Parathyroid adenoma (tissue), 2 donors: ENCODE results near the gene SURF2.

Experiments
- H2AFZ ChIP-seq: fragments of 300-600 bp; sonication (generic); one replicate; pipeline ENCODE4 v1.7.0; 2017; ENCODE audit warnings: antibody characterized with exemption, mild to moderate bottlenecking
- H3K27ac ChIP-seq: fragments of 300-600 bp; sonication (generic); one replicate; pipeline ENCODE4 v1.7.0; 2017
- H3K27me3 ChIP-seq: fragments of 300-600 bp; sonication (generic); one replicate; pipeline ENCODE4 v1.7.0; 2017; ENCODE audit warnings: low read length; ENCODE audit not compliant: control insufficient read depth, insufficient read depth
- H3K36me3 ChIP-seq: fragments of 300-600 bp; sonication (generic); one replicate; pipeline ENCODE4 v1.7.0; 2017; ENCODE audit warnings: low read length; ENCODE audit not compliant: control insufficient read depth, insufficient read depth
- H3K4me1 ChIP-seq: fragments of 300-600 bp; sonication (generic); one replicate; pipeline ENCODE4 v1.7.0; 2017; ENCODE audit warnings: control low read depth
- H3K4me2 ChIP-seq: fragments of 300-600 bp; sonication (generic); one replicate; pipeline ENCODE4 v1.7.0; 2017; ENCODE audit warnings: low read length
- H3K4me3 ChIP-seq: fragments of 300-600 bp; sonication (generic); one replicate; pipeline ENCODE4 v1.7.0; 2017; ENCODE audit warnings: low read depth, low read length
- H3K79me2 ChIP-seq: fragments of 300-600 bp; sonication (generic); one replicate; pipeline ENCODE4 v1.7.0; 2017; ENCODE audit warnings: control low read depth
- H3K9ac ChIP-seq: fragments of 300-600 bp; sonication (generic); one replicate; pipeline ENCODE4 v1.7.0; 2017; ENCODE audit warnings: mild to moderate bottlenecking
- H3K9me3 ChIP-seq: fragments of 300-600 bp; sonication (generic); one replicate; pipeline ENCODE4 v1.7.0; 2017; ENCODE audit warnings: low read length; ENCODE audit not compliant: control insufficient read depth
- TF ChIP-seq, protein P1 (sequence below): fragments of 300-600 bp; sonication (generic); IDR thresholded peaks from one replicate; pipeline ENCODE4 v1.7.0; 2017; ENCODE audit warnings: antibody characterized with exemption, mild to moderate bottlenecking
- donor health status: primary hyperparathyroidism.

The SURF2 gene

DNA sequence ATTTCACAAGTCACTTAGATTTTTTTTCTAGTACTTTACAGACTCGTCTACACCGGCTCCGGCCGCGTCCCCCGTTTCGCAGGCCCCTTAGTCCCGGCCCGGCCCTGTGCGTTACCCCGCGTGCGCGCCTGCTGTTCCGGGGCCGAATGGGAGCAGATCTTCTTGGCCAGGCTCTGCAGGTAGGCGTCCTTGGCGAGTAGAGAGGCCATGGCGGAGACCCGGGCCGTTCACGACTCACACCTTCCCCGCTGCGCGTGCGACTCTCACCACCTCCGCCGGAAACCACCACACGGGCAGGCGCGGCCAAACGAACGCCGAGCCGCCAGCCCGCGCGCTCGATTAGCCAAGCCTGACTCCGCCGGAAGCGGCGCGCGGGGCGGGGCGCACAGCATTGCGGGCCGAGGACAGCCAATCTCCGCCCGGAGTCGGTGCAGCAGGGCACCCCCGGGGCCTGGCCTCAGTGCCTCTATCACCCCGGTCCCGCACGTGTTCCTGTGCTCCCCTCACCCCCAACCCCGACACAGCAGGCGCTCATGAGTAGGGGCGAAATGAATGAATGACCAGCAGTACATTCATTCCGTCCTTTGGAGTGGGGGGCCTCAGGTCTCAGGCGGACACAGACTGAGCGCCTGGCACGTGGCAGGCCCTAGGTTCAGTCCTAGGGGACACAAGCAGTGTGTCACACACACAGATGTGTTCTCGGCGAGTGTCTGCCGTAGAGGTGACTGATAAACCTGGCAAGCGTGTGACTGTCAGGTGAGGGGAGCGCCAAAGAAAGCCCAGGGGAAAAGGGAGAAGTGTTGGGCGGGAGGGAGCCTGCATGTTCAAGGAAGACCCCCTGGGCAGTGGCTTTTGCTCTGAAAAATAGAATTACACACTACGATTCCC lies 20.2 kb upstream of the SURF2 start, which contains the start of gene SURF6:
TSS of gene SURF6 (minus strand) at position 265 of the 888 bp plus-strand sequence. CDS start at position 209, 56 bp downstream.
- Histone ChIP-seq H3K36me3 (no peaks in the 10 kb centered on the region), H3K79me2 (no peaks in the 10 kb centered on the region), H3K27me3 (no peaks in the 10 kb centered on the region)

DNA sequence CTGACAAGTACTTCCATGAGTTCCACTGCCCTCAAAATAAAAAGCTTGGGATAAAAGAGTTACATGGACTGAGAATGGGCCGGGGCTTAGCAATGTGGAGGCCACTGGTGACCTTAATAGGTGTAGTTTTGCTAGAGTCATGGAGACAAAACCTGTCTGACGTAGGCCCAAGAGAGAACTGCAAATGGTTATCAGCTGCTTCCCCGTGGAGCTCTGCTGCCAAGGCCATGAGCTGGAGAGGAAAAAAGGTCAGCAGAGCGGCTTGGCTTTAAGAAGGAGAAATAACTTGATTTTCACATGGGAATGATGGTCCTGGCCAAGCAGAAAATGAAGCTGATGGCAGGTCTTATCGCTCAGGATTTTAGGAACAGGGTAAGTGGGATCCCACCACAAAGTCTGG lies 16.7 kb upstream of the SURF2 start:
- Histone ChIP-seq H2AFZ (no peak overlapping the region), H3K27ac (no peak overlapping the region), H3K4me2 (no peak overlapping the region), H3K4me1 (peaks cover 7% of the 10 kb centered on the region), H3K36me3 (no peaks in the 10 kb centered on the region), H3K4me3 (no peak overlapping the region), H3K9ac (no peak overlapping the region), H3K9me3 (no peaks in the 10 kb centered on the region), H3K27me3 (no peaks in the 10 kb centered on the region), H3K79me2 (no peaks in the 10 kb centered on the region)
- TF ChIP-seq, protein P1, sequence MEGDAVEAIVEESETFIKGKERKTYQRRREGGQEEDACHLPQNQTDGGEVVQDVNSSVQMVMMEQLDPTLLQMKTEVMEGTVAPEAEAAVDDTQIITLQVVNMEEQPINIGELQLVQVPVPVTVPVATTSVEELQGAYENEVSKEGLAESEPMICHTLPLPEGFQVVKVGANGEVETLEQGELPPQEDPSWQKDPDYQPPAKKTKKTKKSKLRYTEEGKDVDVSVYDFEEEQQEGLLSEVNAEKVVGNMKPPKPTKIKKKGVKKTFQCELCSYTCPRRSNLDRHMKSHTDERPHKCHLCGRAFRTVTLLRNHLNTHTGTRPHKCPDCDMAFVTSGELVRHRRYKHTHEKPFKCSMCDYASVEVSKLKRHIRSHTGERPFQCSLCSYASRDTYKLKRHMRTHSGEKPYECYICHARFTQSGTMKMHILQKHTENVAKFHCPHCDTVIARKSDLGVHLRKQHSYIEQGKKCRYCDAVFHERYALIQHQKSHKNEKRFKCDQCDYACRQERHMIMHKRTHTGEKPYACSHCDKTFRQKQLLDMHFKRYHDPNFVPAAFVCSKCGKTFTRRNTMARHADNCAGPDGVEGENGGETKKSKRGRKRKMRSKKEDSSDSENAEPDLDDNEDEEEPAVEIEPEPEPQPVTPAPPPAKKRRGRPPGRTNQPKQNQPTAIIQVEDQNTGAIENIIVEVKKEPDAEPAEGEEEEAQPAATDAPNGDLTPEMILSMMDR, result no peak

More for the DNA sequence above, 20.2 kb upstream of the SURF2 start, which contains the start of gene SURF6:
- H3K4me2 ChIP-seq, result peak within 1 kb of the TSS; percentile 98
- peak within 1 kb of the TSS; percentile 61 for H3K27ac ChIP-seq
- peaks cover 7% of the 10 kb centered on the region for H3K4me1 ChIP-seq
- no peaks in the 10 kb centered on the region for H3K9me3 ChIP-seq
- H2AFZ ChIP-seq, result peak within 1 kb of the TSS; percentile 71
- H3K4me3 ChIP-seq, result peak within 1 kb of the TSS; percentile 96
- peak within 1 kb of the TSS; percentile 46 for H3K9ac ChIP-seq
- TF ChIP-seq, protein P1, result no peak

DNA sequence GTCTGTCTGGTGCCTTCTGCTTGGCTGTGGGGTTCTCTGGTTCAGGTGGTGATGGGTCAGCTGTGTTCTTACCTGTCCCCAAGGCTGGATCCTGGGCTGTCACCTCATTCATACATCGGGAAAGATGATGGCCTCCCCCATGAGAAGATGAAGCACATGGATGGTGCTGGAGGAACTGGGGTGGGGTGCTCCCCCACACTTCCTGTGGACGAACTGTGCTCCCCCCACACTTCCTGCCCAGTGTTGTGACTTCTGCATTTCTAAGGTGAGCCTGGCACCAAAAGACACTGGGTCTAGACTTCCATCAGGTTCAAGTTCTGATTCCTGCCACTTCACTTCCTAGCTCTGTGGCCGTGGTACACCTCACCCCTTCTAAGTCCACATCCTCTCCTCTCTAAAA lies 16.1 kb upstream of the SURF2 start:
- no peak overlapping the region for H3K9ac ChIP-seq
- no peaks in the 10 kb centered on the region for H3K79me2 ChIP-seq
- no peaks in the 10 kb centered on the region for H3K27me3 ChIP-seq
- H3K4me2 ChIP-seq, result no peak overlapping the region
- TF ChIP-seq, protein P1, result no peak
- no peak overlapping the region for H2AFZ ChIP-seq
- no peaks in the 10 kb centered on the region for H3K36me3 ChIP-seq
- H3K9me3 ChIP-seq, result no peaks in the 10 kb centered on the region
- H3K4me3 ChIP-seq, result no peak overlapping the region
- no peak overlapping the region for H3K27ac ChIP-seq
- H3K4me1 ChIP-seq, result peaks cover 3% of the 10 kb centered on the region

DNA sequence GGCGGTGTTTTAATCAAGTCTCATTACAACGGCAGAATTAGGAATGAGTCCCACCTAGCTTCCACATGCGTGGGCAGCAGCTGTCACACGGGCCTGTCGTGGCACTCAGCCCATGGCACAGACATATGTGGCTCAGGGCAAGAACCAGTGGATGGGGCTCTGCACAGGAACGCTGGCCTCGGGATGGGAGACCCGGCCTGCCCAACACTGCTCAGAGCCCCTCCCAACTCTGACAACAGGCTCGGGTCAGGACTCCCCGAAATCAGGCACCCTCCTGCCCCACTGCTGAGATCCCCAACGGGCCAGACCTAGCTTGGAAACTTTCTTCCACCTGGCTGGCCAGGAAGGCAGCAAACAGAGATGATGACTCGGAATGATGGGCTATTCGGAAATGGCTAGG lies 15.4 kb upstream of the SURF2 start:
- no peaks in the 10 kb centered on the region for H3K79me2 ChIP-seq
- no peak overlapping the region for H3K4me3 ChIP-seq
- H3K4me1 ChIP-seq, result peaks cover 3% of the 10 kb centered on the region
- H3K36me3 ChIP-seq, result no peaks in the 10 kb centered on the region
- H2AFZ ChIP-seq, result no peak overlapping the region
- no peak overlapping the region for H3K4me2 ChIP-seq
- no peak overlapping the region for H3K9ac ChIP-seq
- TF ChIP-seq, protein P1, result no peak
- no peaks in the 10 kb centered on the region for H3K9me3 ChIP-seq
- H3K27me3 ChIP-seq, result no peaks in the 10 kb centered on the region
- H3K27ac ChIP-seq, result no peak overlapping the region
